GM12864 (cell line): Measurements from ENCODE around the gene MTERF1.
"Not testable (repeated sequence)": the region's sequence is repeated elsewhere in the genome, so short reads cannot be mapped to it uniquely, and the experiment has no call there.

Experiments used
- DNase-seq: peaks from one replicate; pipeline ENCODE4 v3.0.0-alpha.2; 2011; ENCODE audit warnings: low read depth
- H3K4me3 ChIP-seq: 2 replicates; pipeline ENCODE4 v1.5.1; 2011; ENCODE audit warnings: mild to moderate bottlenecking, low read depth, low read length, control low read depth
- TF ChIP-seq, protein P1 (sequence below): IDR thresholded peaks from 2 replicates; pipeline ENCODE4 v1.5.1; 2011; ENCODE audit warnings: low read depth, mild to moderate bottlenecking, moderate library complexity, low read length, control low read depth, inconsistent platforms; ENCODE audit errors: missing control alignments

The MTERF1 gene

DNA sequence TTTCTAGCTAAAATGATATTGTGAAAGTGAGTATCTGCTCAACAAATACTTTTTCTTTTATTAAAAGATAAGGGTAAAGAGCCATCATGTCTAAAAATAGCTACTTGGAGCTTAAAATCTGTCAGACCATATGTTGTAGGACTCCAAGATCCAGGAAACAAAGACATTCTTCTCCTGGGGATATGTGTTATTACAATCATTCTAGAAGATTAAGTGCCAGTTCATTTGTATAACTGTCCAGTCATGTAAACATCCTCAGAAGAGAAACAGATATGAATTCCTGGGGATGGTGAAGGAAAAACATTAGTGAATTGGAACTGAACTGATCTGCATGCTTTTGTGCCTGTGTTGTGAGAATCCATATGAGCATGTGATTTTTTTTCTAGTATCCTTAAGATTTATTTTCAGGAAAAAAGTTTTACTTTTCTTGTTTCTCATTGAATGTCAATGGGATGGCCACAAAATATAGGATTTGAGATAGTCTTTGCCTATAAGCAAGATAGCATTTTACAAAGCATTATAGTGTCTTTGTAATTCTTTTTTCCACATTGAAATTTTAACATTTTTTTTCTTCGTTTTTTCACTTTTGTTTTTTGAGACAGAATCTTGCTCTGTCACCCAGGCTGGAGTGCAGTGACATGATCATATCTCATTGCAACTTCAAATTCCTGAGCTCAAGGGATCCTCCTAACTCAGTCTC, 14.4 kb upstream of the MTERF1 start:
- no peak for DNase-seq
- no peak overlapping the region for H3K4me3 ChIP-seq
- TF ChIP-seq, protein P1, sequence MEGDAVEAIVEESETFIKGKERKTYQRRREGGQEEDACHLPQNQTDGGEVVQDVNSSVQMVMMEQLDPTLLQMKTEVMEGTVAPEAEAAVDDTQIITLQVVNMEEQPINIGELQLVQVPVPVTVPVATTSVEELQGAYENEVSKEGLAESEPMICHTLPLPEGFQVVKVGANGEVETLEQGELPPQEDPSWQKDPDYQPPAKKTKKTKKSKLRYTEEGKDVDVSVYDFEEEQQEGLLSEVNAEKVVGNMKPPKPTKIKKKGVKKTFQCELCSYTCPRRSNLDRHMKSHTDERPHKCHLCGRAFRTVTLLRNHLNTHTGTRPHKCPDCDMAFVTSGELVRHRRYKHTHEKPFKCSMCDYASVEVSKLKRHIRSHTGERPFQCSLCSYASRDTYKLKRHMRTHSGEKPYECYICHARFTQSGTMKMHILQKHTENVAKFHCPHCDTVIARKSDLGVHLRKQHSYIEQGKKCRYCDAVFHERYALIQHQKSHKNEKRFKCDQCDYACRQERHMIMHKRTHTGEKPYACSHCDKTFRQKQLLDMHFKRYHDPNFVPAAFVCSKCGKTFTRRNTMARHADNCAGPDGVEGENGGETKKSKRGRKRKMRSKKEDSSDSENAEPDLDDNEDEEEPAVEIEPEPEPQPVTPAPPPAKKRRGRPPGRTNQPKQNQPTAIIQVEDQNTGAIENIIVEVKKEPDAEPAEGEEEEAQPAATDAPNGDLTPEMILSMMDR = no peak

GRCh38 chr7:91893699-91894098, 13.2 kb upstream of the MTERF1 start:
- DNase-seq, H3K4me3 ChIP-seq: not testable (repeated sequence)

GRCh38 chr7:91892821-91893340, 12.4 kb upstream of the MTERF1 start:
- no peak overlapping the region for H3K4me3 ChIP-seq
- TF ChIP-seq, protein P1 = no peak
- DNase-seq = no peak

GRCh38 chr7:91892099-91892705, 11.7 kb upstream of the MTERF1 start:
- no peak for DNase-seq
- no peak overlapping the region for H3K4me3 ChIP-seq
- TF ChIP-seq, protein P1 = no peak

DNA sequence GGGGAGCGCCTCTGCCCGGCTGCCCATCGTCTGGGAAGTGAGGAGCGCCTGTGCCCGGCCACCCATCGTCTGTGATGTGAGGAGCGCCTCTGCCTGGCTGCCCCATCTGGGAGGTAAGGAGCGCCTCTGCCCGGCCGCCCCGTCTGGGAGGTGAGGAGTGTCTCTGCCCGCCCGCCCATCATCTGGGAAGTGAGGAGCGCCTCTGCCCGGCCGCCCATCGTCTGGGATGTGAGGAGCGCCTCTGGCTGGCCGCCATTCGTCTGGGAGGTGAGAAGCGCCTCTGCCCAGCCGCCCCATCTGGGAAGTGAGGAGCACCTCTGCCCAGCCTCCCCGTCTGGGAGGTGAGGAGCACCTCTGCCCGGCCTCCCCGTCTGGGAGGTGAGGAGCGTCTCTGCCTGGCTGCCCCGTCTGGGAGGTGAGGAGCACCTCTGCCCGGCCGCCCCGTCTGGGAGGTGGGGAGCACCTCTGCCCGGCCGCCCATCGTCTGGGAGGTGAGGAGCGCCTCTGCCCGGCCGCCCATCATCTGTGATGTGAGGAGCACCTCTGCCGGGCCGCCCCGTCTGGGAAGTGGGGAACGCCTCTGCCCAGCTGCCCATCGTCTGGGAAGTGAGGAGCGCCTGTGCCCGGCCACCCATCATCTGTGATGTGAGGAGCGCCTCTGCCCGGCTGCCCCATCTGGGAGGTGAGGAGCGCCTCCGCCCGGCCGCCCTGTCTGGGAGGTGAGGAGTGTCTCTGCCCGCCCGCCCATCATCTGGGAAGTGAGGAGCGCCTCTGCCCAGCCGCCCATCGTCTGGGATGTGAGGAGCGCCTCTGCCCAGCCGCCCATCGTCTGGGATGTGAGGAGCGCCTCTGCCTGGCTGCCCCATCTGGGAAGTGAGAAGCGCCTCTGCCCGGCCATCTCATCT, 8.0 kb upstream of the MTERF1 start:
- not testable (repeated sequence) for H3K4me3 ChIP-seq

DNA sequence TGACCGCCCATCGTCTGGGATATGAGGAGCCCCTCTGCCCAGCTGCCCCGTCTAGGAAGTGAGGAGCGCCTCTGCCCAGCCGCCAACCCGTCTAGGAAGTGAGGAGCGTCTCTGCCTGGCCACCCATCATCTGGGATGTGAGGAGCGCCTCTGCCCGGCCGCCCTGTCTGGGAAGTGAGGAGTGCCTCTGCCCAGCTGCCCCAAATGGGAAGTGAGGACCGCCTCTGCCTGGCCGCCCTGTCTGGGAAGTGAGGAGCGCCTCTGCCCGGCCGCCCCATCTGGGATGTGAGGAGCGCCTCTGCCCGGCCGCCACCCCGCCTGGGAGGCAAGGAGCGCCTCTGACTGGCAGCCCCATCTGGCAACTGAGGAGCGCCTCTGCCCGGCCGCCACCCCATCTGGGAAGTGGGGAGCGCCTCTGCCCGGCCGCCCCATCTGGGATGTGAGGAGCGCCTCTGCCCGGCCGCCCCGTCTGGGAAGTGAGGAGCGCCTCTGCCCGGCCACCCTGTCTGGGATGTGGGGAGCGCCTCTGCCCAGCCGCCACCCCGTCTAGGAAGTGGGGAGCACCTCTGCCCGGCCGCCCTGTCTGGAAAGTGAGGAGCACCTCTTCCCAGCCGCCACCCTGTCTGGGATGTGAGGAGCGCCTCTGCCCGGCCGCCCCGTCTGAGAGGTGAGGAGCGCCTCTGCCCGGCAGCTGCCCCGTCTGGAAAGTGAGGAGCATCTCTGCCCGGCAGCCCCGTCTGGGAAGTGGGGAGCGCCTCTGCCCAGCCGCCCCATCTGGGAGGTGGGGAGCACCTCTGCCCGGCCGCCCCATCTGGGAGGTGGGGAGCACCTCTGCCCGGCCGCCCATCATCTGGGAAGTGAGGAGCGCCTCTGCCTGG, 7.1 kb upstream of the MTERF1 start:
- DNase-seq, H3K4me3 ChIP-seq: not testable (repeated sequence)

More for the DNA sequence above, 8.0 kb upstream of the MTERF1 start:
- not testable (repeated sequence) for DNase-seq

- no peak overlapping the region for H3K4me3 ChIP-seq
- TF ChIP-seq, protein P1 = no peak
- DNase-seq = no peak
Measured at GRCh38 chr7:91883676-91884362, 3.3 kb upstream of the MTERF1 start.
